Stimulated activated CD8-positive, alpha-beta memory T cell treated with anti-CD3 and anti-CD28 coated beads, Interleukin-4, amount 100 ng/mL, for 24 hours (primary cell): ENCODE measurements around the gene PMEPA1.

Source experiments
- DNase-seq: peaks from one replicate; pipeline ENCODE4 v3.0.0-alpha.2; 2020; ENCODE audit warnings: low read depth

The PMEPA1 gene

DNA sequence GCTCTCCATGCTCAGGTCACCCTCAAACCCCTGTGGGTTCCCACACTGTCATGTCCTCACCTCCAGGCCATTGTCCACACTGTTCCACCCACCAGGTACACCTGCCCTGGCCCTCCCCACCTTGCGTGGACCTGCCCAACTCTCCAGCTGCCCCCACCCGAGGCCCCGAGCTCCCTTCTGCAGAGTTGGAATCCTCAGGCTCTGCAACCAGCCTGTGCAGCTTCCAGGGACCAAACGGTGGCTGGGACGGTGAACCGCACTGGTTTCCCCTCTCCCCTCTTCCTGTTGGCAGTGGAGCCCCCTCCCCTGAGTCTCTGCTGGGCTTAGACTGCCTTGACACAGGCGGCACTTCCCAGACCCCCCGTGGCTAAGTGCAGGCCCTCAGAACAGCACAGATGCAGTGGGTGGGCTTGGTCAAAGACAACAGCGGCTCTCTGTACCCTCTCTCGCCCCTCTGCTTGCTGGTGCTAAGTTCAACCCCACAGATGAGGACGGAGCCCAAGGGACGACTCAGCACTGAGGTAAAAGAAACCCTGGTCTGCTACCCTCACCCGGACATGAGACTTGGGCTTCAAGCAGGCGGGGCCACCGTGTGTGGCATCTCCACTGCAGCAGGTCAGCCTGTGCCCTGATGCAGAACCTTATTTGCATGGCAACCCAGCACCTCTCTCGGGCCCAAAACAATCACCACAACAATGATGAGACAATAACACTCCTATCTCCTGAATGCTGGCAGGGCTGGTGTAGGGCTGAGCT is 100.6 kb downstream of the PMEPA1 start:
- DNase-seq: no peak

GRCh38 chr20:57608516-57608915 is 101.3 kb downstream of the PMEPA1 start:
- DNase-seq: no peak

DNA sequence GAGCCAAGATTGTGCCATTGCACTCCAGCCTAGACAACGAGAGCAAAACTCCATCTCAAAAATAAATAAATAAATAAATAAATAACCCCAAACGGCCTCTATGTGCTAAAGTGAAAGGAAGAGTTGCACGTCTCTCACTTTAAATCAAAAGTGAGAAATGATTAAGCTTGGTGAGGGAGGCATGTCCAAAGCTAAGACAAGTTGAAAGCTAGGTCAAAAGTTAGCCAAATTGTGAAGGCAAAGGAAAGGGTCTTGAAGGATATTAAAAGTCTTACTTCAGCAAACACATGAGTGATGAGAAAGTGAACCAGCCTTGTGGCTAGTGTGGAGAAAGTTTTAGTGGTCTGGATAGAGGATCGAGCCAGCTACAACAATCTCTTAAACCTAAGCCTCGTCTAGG is 103.9 kb downstream of the PMEPA1 start:
- DNase-seq: no peak

DNA sequence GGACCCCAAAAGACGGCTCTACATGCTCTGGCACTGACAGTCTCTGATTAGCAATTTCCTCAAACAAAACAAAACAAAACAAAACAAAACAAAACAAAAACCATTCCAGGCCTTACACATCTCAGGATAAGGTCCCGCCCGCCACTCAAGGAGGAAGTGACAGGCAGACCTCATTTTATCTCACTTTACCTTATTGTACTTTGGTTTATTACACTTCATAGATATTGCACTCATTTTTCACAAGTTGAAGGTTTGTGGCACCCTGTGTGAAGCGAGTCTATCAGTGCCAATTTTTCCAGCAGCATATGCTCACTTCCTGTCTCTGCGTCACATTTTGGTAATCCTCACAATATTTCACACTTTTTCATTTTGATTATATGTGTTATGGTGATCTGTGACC is 104.8 kb downstream of the PMEPA1 start:
- DNase-seq: no peak

DNA sequence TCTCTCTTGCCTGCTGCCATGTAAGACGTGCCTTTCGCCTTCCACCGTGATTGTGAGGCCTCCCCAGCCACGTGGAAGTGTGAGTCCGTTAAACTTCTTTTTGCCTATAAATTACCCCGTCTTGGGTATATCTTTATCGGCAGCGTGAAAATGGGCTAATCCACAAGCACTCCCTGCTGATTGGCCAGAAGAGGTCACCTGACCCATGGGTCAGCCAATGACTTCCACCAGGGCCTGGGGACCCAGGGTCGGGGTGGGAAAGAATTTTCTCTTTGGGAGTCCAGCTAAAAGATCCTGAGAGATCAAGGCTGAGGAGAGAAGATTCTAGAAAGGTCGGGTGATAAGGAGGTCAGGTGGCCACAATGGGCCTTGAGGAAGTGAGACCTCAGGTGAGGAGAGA is 106.7 kb downstream of the PMEPA1 start:
- no peak for DNase-seq

DNA sequence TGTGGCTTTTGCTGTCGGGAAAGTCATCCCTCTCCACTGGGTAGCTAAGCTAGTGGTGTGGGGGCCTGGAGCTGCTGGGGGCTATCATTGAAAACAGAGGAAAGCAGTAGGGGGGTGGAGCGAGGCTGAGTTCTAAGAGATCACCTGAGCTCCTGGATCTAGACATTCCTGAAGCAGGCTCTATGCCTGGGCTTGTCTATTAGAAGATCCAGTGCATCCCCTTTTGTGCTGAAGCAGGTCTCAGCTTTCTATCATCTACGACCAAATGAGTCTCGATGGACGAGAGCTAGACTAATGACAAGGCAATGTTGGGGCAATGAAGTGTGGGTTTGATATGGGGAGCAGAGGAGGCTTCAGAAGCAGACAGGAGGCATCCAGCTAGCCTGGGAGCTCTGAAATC is 108.1 kb downstream of the PMEPA1 start:
- no peak for DNase-seq

- DNase-seq: no peak
Observed at GRCh38 chr20:57601211-57601570, 108.6 kb downstream of the PMEPA1 start.

DNA sequence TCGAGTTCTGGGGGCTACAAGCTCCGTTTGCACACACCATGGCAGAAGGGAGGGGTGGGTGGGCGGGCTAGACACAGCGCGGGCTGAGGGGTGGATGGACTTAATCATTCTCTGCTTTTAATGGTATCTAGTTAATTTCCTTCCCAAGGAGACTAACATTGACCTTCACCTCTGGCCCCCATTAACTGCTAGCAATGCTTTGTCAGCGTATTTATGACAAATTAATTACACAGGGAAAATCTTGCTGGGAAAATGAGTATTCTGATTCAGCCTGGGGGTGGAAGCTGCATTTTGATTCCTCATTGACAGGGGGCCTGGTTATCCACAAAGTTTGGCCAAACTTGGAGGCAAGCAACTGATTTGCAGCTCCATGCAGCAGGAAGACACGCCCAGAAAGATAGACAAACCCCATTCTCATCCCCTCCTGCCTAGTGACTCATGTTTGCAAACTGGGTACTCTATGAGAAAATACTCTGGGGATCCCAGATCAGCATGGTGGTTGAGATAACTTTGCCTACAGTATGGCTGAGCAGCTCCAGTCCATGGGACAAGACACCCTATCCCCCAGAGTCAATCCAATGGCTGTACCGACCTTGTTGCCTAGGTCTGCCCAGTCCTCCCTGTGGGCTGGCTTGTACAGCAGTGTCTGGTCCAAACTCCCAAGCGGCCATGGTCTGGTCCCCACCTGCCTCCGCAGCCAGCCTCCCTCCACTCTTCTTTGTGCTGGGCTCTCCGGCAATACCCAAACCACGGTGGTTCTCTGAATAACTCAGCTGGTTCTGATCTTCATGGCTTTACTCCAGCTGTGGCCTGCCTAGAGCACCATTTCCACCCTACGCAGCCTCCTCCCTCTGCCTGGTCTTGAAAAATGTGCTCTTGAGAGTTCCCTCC is 109.2 kb downstream of the PMEPA1 start:
- DNase-seq: no peak

DNA sequence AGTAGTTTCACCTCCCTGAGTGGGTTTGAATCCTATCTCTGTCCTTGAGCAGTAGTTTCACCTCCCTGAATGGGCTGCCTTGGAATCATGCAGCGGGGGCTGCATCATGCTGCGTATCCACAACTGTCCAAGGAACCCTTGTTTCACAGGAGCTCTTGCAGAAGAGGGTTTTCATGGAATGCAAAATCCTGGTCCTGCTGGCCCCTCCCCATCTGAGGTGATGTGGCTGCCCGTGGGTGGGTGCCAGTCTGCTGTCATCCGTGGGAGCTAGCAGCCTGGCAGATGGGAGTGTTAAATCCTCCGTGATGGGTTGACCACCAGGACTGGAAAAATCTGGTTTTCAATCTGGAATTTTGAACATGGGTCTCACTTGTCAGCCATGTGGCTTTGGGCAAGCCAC is 111.3 kb downstream of the PMEPA1 start:
- DNase-seq: no peak
